HEK293 (cell line): ENCODE results near the gene PBXIP1.

Experiments used
- GLIS1 ChIP-seq: fragments of 450-650 bp; formaldehyde crosslinking; IDR thresholded peaks from 2 replicates; pipeline ENCODE4 v1.5.1; 2016; ENCODE audit warnings: missing biosample characterization, missing genetic modification characterization
- HOXC10 ChIP-seq: sonication (generic); formaldehyde crosslinking; IDR thresholded peaks from 2 replicates; pipeline ENCODE4 v1.8.1; 2023; ENCODE audit warnings: mild to moderate bottlenecking, missing genetic modification reagents
- IKZF3 ChIP-seq: fragments of 450-650 bp; IDR thresholded peaks from 2 replicates; pipeline ENCODE4 v1.5.0; 2018; ENCODE audit warnings: missing biosample characterization, mild to moderate bottlenecking, missing genetic modification characterization, moderate library complexity
- PRDM6 ChIP-seq: fragments of 450-650 bp; formaldehyde crosslinking; IDR thresholded peaks from 2 replicates; pipeline ENCODE4 v1.5.1; 2017; ENCODE audit warnings: missing biosample characterization, missing genetic modification characterization
- YY1 ChIP-seq: fragments of 450-650 bp; formaldehyde crosslinking; IDR thresholded peaks from 2 replicates; pipeline ENCODE4 v1.5.1; 2018; ENCODE audit warnings: missing biosample characterization, missing genetic modification characterization
- ZBTB26 ChIP-seq: fragments of 450-650 bp; formaldehyde crosslinking; optimal IDR thresholded peaks from 2 replicates; pipeline ENCODE3; 2016; ENCODE audit warnings: missing biosample characterization, mild to moderate bottlenecking, missing genetic modification characterization
- ZNF175 ChIP-seq: fragments of 450-650 bp; formaldehyde crosslinking; IDR thresholded peaks from 2 replicates; pipeline ENCODE4 v1.5.1; 2016; ENCODE audit warnings: missing biosample characterization, missing genetic modification characterization
- ZNF184 ChIP-seq: fragments of 450-650 bp; IDR thresholded peaks from 2 replicates; pipeline ENCODE4 v1.5.1; 2018; ENCODE audit warnings: missing biosample characterization, mild to moderate bottlenecking, missing genetic modification characterization
- ZNF362 ChIP-seq: fragments of 450-650 bp; formaldehyde crosslinking; IDR thresholded peaks from 2 replicates; pipeline ENCODE4 v1.5.1; 2016; ENCODE audit warnings: missing biosample characterization, missing genetic modification characterization
- ZSCAN23 ChIP-seq: fragments of 450-650 bp; formaldehyde crosslinking; IDR thresholded peaks from 2 replicates; pipeline ENCODE4 v1.5.1; 2016; ENCODE audit warnings: missing biosample characterization, missing genetic modification characterization
- TF ChIP-seq, protein P1 (sequence below): fragments of 450-650 bp; formaldehyde crosslinking; IDR thresholded peaks from 2 replicates; pipeline ENCODE4 v1.5.1; 2016; ENCODE audit warnings: missing biosample characterization, missing genetic modification characterization
- TF ChIP-seq, protein P2 (sequence below): fragments of 450-650 bp; formaldehyde crosslinking; IDR thresholded peaks from 2 replicates; pipeline ENCODE4 v1.5.1; 2016; ENCODE audit warnings: missing biosample characterization, missing genetic modification characterization
- TF ChIP-seq, protein P3 (sequence below): fragments of 450-650 bp; formaldehyde crosslinking; IDR thresholded peaks from 2 replicates; pipeline ENCODE4 v1.5.1; 2016; ENCODE audit warnings: missing biosample characterization, missing genetic modification characterization

GRCh38 chr1:154994591-154994990 is 38.7 kb upstream of the PBXIP1 start:
- TF ChIP-seq HOXC10 (CRISPR knock-in tag): no peak
- TF ChIP-seq YY1: no peak
- no peak for TF ChIP-seq ZNF175
- TF ChIP-seq, protein P1, sequence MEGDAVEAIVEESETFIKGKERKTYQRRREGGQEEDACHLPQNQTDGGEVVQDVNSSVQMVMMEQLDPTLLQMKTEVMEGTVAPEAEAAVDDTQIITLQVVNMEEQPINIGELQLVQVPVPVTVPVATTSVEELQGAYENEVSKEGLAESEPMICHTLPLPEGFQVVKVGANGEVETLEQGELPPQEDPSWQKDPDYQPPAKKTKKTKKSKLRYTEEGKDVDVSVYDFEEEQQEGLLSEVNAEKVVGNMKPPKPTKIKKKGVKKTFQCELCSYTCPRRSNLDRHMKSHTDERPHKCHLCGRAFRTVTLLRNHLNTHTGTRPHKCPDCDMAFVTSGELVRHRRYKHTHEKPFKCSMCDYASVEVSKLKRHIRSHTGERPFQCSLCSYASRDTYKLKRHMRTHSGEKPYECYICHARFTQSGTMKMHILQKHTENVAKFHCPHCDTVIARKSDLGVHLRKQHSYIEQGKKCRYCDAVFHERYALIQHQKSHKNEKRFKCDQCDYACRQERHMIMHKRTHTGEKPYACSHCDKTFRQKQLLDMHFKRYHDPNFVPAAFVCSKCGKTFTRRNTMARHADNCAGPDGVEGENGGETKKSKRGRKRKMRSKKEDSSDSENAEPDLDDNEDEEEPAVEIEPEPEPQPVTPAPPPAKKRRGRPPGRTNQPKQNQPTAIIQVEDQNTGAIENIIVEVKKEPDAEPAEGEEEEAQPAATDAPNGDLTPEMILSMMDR: no peak
- TF ChIP-seq, protein P2, sequence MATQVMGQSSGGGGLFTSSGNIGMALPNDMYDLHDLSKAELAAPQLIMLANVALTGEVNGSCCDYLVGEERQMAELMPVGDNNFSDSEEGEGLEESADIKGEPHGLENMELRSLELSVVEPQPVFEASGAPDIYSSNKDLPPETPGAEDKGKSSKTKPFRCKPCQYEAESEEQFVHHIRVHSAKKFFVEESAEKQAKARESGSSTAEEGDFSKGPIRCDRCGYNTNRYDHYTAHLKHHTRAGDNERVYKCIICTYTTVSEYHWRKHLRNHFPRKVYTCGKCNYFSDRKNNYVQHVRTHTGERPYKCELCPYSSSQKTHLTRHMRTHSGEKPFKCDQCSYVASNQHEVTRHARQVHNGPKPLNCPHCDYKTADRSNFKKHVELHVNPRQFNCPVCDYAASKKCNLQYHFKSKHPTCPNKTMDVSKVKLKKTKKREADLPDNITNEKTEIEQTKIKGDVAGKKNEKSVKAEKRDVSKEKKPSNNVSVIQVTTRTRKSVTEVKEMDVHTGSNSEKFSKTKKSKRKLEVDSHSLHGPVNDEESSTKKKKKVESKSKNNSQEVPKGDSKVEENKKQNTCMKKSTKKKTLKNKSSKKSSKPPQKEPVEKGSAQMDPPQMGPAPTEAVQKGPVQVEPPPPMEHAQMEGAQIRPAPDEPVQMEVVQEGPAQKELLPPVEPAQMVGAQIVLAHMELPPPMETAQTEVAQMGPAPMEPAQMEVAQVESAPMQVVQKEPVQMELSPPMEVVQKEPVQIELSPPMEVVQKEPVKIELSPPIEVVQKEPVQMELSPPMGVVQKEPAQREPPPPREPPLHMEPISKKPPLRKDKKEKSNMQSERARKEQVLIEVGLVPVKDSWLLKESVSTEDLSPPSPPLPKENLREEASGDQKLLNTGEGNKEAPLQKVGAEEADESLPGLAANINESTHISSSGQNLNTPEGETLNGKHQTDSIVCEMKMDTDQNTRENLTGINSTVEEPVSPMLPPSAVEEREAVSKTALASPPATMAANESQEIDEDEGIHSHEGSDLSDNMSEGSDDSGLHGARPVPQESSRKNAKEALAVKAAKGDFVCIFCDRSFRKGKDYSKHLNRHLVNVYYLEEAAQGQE: no peak
- TF ChIP-seq PRDM6 (tag by site-specific recombination): no peak
- TF ChIP-seq ZNF184 (tag by site-specific recombination): no peak
- TF ChIP-seq, protein P3, sequence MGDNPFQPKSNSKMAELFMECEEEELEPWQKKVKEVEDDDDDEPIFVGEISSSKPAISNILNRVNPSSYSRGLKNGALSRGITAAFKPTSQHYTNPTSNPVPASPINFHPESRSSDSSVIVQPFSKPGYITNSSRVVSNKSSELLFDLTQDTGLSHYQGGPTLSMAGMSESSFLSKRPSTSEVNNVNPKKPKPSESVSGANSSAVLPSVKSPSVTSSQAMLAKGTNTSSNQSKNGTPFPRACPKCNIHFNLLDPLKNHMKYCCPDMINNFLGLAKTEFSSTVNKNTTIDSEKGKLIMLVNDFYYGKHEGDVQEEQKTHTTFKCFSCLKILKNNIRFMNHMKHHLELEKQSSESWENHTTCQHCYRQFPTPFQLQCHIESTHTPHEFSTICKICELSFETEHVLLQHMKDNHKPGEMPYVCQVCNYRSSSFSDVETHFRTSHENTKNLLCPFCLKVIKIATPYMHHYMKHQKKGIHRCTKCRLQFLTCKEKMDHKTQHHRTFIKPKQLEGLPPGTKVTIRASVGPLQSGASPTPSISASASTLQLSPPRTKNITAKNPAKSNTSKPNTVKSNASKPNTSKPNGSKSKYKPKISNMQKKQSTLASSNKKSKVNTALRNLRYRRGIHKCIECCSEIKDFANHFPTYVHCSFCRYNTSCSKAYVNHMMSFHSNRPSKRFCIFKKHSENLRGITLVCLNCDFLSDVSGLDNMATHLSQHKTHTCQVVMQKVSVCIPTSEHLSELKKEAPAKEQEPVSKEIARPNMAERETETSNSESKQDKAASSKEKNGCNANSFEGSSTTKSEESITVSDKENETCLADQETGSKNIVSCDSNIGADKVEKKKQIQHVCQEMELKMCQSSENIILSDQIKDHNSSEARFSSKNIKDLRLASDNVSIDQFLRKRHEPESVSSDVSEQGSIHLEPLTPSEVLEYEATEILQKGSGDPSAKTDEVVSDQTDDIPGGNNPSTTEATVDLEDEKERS (tag by site-specific recombination): no peak
- TF ChIP-seq ZNF362 (tag by site-specific recombination): no peak
- TF ChIP-seq ZBTB26: no peak
- no peak for TF ChIP-seq GLIS1
- TF ChIP-seq ZSCAN23 (tag by site-specific recombination): no peak
- TF ChIP-seq IKZF3 (tag by site-specific recombination): no peak
